HG03175 (cell line): ENCODE data around the gene PCDHB16.
"Not testable (repeated sequence)": the region's sequence is repeated elsewhere in the genome, so short reads cannot be mapped to it uniquely, and the experiment has no call there.

Source experiments
- ATAC-seq: cut with Tn5 transposase; IDR thresholded peaks from one replicate; pipeline ENCODE4 v1.9.1; 2021; ENCODE audit warnings: mild to moderate bottlenecking, moderate library complexity; ENCODE audit not compliant: unreplicated experiment

Gene PCDHB16

GRCh38 chr5:141224844-141225243, 42.7 kb downstream of the PCDHB16 start:
- not testable (repeated sequence) for ATAC-seq

- not testable (repeated sequence) for ATAC-seq
Measured at GRCh38 chr5:141225421-141225820, 43.2 kb downstream of the PCDHB16 start.

- ATAC-seq, result no peak
Measured at GRCh38 chr5:141234109-141234667, 52.0 kb downstream of the PCDHB16 start.
